Mesenchymal stem cell (in vitro differentiated cells and primary cell): ENCODE measurements around the gene SPSB1.

Experiments used
- DNase-seq: peaks from one replicate; pipeline ENCODE4 v3.0.0-alpha.2; 2013
- H2AFZ ChIP-seq: one replicate; pipeline ENCODE4 v1.6.1; 2013; ENCODE audit warnings: low read depth, mild to moderate bottlenecking, control low read depth, inconsistent platforms, low read length, moderate library complexity
- H2AK5ac ChIP-seq: 2 replicates; pipeline ENCODE4 v1.6.1; 2013; ENCODE audit warnings: low read length, moderate library complexity, mild to moderate bottlenecking, inconsistent platforms; ENCODE audit not compliant: severe bottlenecking
- H2BK120ac ChIP-seq: one replicate; pipeline ENCODE4 v1.6.1; 2013; ENCODE audit warnings: low read depth, mild to moderate bottlenecking, inconsistent platforms, low read length, moderate library complexity
- H2BK12ac ChIP-seq, 2 experiments: one replicate each; pipeline ENCODE4 v1.6.1; 2013; ENCODE audit warnings: inconsistent platforms in 2 of 2, low read length in 2 of 2, mild to moderate bottlenecking in 2 of 2, moderate library complexity in 2 of 2, control low read depth in 1 of 2
- H2BK15ac ChIP-seq: one replicate; pipeline ENCODE4 v1.6.1; 2013; ENCODE audit warnings: mild to moderate bottlenecking, low read depth, inconsistent platforms; ENCODE audit not compliant: poor library complexity, severe bottlenecking
- H2BK5ac ChIP-seq: 2 replicates; pipeline ENCODE4 v1.6.1; 2013; ENCODE audit warnings: low read depth, mild to moderate bottlenecking, low read length, control low read depth, inconsistent platforms; ENCODE audit not compliant: poor library complexity, severe bottlenecking
- H3K14ac ChIP-seq, 2 experiments: one replicate each; pipeline ENCODE4 v1.6.1; 2013; ENCODE audit warnings: inconsistent platforms in 2 of 2, low read length in 2 of 2, control low read depth in 1 of 2, mild to moderate bottlenecking in 1 of 2, moderate library complexity in 1 of 2
- H3K18ac ChIP-seq, 2 experiments: one replicate each; pipeline ENCODE4 v1.6.1; 2013; ENCODE audit warnings: inconsistent platforms in 2 of 2, low read length in 2 of 2, control low read depth in 1 of 2, low read depth in 1 of 2, mild to moderate bottlenecking in 1 of 2
- H3K23ac ChIP-seq, 2 experiments: one replicate each; pipeline ENCODE4 v1.6.1; 2013; ENCODE audit warnings: inconsistent platforms in 2 of 2, low read length in 2 of 2, mild to moderate bottlenecking in 2 of 2, moderate library complexity in 2 of 2, control low read depth in 1 of 2
- H3K27ac ChIP-seq: 2 replicates; pipeline ENCODE4 v1.5.1; 2013; ENCODE audit warnings: mild to moderate bottlenecking, moderate library complexity, low read length, control low read depth, inconsistent platforms; ENCODE audit not compliant: poor library complexity, severe bottlenecking
- H3K27me3 ChIP-seq, 2 experiments: 2 replicates each; pipeline versions ENCODE4 v1.6.1 to v1.7.0; 2013; ENCODE audit warnings: low read length in 2 of 2, mild to moderate bottlenecking in 2 of 2, moderate library complexity in 2 of 2, control low read depth in 1 of 2, inconsistent platforms in 1 of 2; ENCODE audit not compliant: control insufficient read depth in 1 of 2, insufficient read depth in 1 of 2
- H3K36me3 ChIP-seq, 2 experiments: 2 replicates each; pipeline versions ENCODE4 v1.6.1 to v1.7.0; 2013; ENCODE audit warnings: low read length in 2 of 2, control low read depth in 1 of 2, inconsistent platforms in 1 of 2, low read depth in 1 of 2, mild to moderate bottlenecking in 1 of 2; ENCODE audit not compliant: insufficient read depth in 2 of 2, control insufficient read depth in 1 of 2
- H3K4ac ChIP-seq, 2 experiments: one replicate each; pipeline ENCODE4 v1.6.1; 2013; ENCODE audit warnings: inconsistent platforms in 2 of 2, low read length in 2 of 2, mild to moderate bottlenecking in 2 of 2, moderate library complexity in 2 of 2, control low read depth in 1 of 2, low read depth in 1 of 2
- H3K4me1 ChIP-seq: 2 replicates; pipeline ENCODE4 v1.6.1; 2013; ENCODE audit warnings: low read depth, low read length, control low read depth; ENCODE audit not compliant: control insufficient read depth, insufficient read depth
- H3K4me2 ChIP-seq: 2 replicates; pipeline ENCODE4 v1.6.1; 2013; ENCODE audit warnings: low read length, mild to moderate bottlenecking, inconsistent platforms; ENCODE audit not compliant: poor library complexity, severe bottlenecking
- H3K4me3 ChIP-seq, 2 experiments: 2 replicates each; pipeline versions ENCODE4 v1.5.1 to v1.7.0; 2013; ENCODE audit warnings: low read length in 2 of 2, mild to moderate bottlenecking in 2 of 2, control low read depth in 1 of 2, low read depth in 1 of 2; ENCODE audit not compliant: insufficient read depth in 1 of 2
- H3K79me1 ChIP-seq: replicated peaks from 2 replicates; pipeline ENCODE4 v1.6.1; 2013; ENCODE audit warnings: mild to moderate bottlenecking, control low read depth, low read length, inconsistent platforms; ENCODE audit not compliant: poor library complexity, severe bottlenecking
- H3K9ac ChIP-seq: 2 replicates; pipeline ENCODE4 v1.7.0; 2013; ENCODE audit warnings: mild to moderate bottlenecking, low read length, moderate library complexity
- H3K9me3 ChIP-seq: 2 replicates; pipeline ENCODE4 v1.7.0; 2013; ENCODE audit warnings: mild to moderate bottlenecking, low read length; ENCODE audit not compliant: control insufficient read depth
- H4K8ac ChIP-seq: one replicate; pipeline ENCODE4 v1.6.1; 2013; ENCODE audit warnings: inconsistent platforms, mild to moderate bottlenecking, low read length, moderate library complexity
- H4K91ac ChIP-seq: one replicate; pipeline ENCODE4 v1.6.1; 2013; ENCODE audit warnings: mild to moderate bottlenecking, low read length, inconsistent platforms
- WGBS: methylation state at CpG from one replicate; pipeline ENCODE4 v1.1.7; 2013; ENCODE audit warnings: mixed read lengths; 5-methylcytosine and 5-hydroxymethylcytosine counted together

SPSB1 gene

GRCh38 chr1:9319789-9320519, 27.3 kb downstream of the SPSB1 start:
- H3K23ac ChIP-seq, result peak overlapping the region in 1 of 2 experiments; percentile 35
- H3K14ac ChIP-seq, result peak overlapping the region in 1 of 2 experiments; percentile 57
- no peak overlapping the region for H3K27ac ChIP-seq
- H4K91ac ChIP-seq, result no peak overlapping the region
- H2BK15ac ChIP-seq, result no peak overlapping the region
- H3K18ac ChIP-seq, result peak overlapping the region in 1 of 2 experiments; percentile 32
- H3K4ac ChIP-seq, result peak overlapping the region in 1 of 2 experiments; percentile 47
- no peak overlapping the region for H4K8ac ChIP-seq
- peak overlapping the region in 1 of 2 experiments; percentile 83 for H2BK12ac ChIP-seq
- 80% methylated on average over 16 of the region's 21 CpGs for WGBS
- H2AK5ac ChIP-seq, result no peak overlapping the region
- H3K4me3 ChIP-seq, result no peak overlapping the region
- DNase-seq, result no peak
- no peak overlapping the region for H2AFZ ChIP-seq
- peak overlapping the region; percentile 59 for H3K9ac ChIP-seq
- H3K9me3 ChIP-seq, result no peaks in the 10 kb centered on the region
- H3K4me1 ChIP-seq, result peaks cover 72% of the 10 kb centered on the region
- H2BK5ac ChIP-seq, result no peak overlapping the region
- H3K4me2 ChIP-seq, result no peak overlapping the region
- peaks cover 17% of the 10 kb centered on the region for H3K79me1 ChIP-seq
- peaks cover 61 to 63% of the 10 kb centered on the region in 2 experiments for H3K36me3 ChIP-seq
- H3K27me3 ChIP-seq, result no peaks in the 10 kb centered on the region
- H2BK120ac ChIP-seq, result no peak overlapping the region

- peak overlapping the region; percentile 6 to 83 for H2BK12ac ChIP-seq
- H3K9ac ChIP-seq, result peak overlapping the region; percentile 59
- H3K27ac ChIP-seq, result peak overlapping the region; percentile 13
- H3K36me3 ChIP-seq, result peaks cover 60 to 64% of the 10 kb centered on the region in 2 experiments
- H4K8ac ChIP-seq, result peak overlapping the region; percentile 69
- no peak overlapping the region for H3K23ac ChIP-seq
- no peak overlapping the region for H2AFZ ChIP-seq
- no peak overlapping the region for H2BK5ac ChIP-seq
- H3K27me3 ChIP-seq, result no peaks in the 10 kb centered on the region
- H3K4me2 ChIP-seq, result no peak overlapping the region
- H2AK5ac ChIP-seq, result peak overlapping the region; percentile 23
- 61% methylated on average over 26 of the region's 31 CpGs for WGBS
- peaks cover 21% of the 10 kb centered on the region for H3K79me1 ChIP-seq
- peak overlapping the region; percentile 47 to 59 for H3K4ac ChIP-seq
- H3K9me3 ChIP-seq, result no peaks in the 10 kb centered on the region
- H2BK15ac ChIP-seq, result peak overlapping the region; percentile 12
- H3K4me3 ChIP-seq, result peak overlapping the region in 1 of 2 experiments; percentile 39
- peak; percentile 84 for DNase-seq
- H2BK120ac ChIP-seq, result no peak overlapping the region
- H3K4me1 ChIP-seq, result peaks cover 72% of the 10 kb centered on the region
- H3K18ac ChIP-seq, result peak overlapping the region; percentile 23 to 46
- H3K14ac ChIP-seq, result peak overlapping the region in 1 of 2 experiments; percentile 57
- peak overlapping the region; percentile 11 for H4K91ac ChIP-seq
These were observed 28.1 kb downstream of the SPSB1 start for GRCh38 chr1:9320520-9321479.

- 53% methylated on average over 11 of the region's 11 CpGs for WGBS
These were observed 28.8 kb downstream of the SPSB1 start for GRCh38 chr1:9321480-9321849.

More at GRCh38 chr1:9321480-9321849, 28.8 kb downstream of the SPSB1 start:
- Histone ChIP-seq H2AFZ (no peak overlapping the region), H2BK5ac (no peak overlapping the region), H3K14ac (no peak overlapping the region), H3K4me1 (peaks cover 72% of the 10 kb centered on the region), H3K9ac (peak overlapping the region; percentile 59), H3K4me2 (no peak overlapping the region), H3K79me1 (peaks cover 21% of the 10 kb centered on the region), H3K9me3 (no peaks in the 10 kb centered on the region), H3K36me3 (peaks cover 57 to 62% of the 10 kb centered on the region in 2 experiments), H3K27ac (peak overlapping the region; percentile 13), H2BK120ac (no peak overlapping the region), H3K18ac (peak overlapping the region; percentile 19 to 46), H4K91ac (no peak overlapping the region), H3K27me3 (no peaks in the 10 kb centered on the region), H2BK12ac (peak overlapping the region in 1 of 2 experiments; percentile 7), H3K4me3 (peak overlapping the region in 1 of 2 experiments; percentile 39), H4K8ac (no peak overlapping the region), H3K23ac (no peak overlapping the region), H2AK5ac (no peak overlapping the region), H2BK15ac (no peak overlapping the region), H3K4ac (peak overlapping the region in 1 of 2 experiments; percentile 24)
- peak; percentile 91 for DNase-seq
